ENCODE data around the gene LPCAT2.

Gene LPCAT2

DNA sequence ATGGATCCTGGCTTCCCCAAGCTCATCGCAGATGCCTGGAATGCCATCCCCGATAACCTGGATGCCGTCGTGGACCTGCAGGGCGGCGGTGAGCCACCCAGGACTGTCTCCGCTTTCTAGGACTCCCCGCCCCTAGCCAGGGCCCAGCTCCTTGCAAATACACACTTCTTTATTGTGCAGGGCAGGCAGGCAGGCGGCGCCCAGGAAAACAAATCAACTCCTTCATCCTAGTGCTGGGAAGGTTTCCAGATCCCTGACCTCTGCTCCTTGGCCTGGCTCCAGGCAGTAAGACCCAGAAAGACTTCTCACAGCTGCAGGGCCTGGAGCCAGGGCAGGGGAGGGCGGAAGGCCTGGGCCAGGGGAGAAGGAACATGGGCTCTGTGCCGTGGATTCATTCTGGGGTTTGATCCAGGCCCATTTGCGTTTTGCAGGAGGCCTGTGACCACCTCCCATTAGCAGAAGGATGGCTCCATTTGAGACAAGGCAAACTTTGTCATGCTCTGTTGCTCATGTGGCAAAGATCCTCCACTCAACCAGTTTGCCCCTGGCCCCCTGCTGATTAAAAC is 6.0 kb upstream of the LPCAT2 start:
- no peak overlapping the region for H3K27ac ChIP-seq (ENCODE audit: insufficient read depth, low read length, poor library complexity, severe bottlenecking)
- H3K27me3 ChIP-seq (replicated peaks; ENCODE audit: control insufficient read depth, insufficient read depth, low read length, poor library complexity, severe bottlenecking), result peaks cover 3% of the 10 kb centered on the region
- no peaks in the 10 kb centered on the region for H3K36me3 ChIP-seq (ENCODE audit: control insufficient read depth, insufficient read depth, low read length)
- H3K9me3 ChIP-seq (ENCODE audit: control insufficient read depth, low read length), result no peaks in the 10 kb centered on the region
- no peak for DNase-seq
- peaks cover 4% of the 10 kb centered on the region for H3K4me1 ChIP-seq (ENCODE audit: control insufficient read depth, insufficient read depth, low read length, poor library complexity, severe bottlenecking)
- no peak overlapping the region for H3K4me3 ChIP-seq (ENCODE audit: insufficient read depth, low read depth, low read length, poor library complexity, severe bottlenecking)

DNA sequence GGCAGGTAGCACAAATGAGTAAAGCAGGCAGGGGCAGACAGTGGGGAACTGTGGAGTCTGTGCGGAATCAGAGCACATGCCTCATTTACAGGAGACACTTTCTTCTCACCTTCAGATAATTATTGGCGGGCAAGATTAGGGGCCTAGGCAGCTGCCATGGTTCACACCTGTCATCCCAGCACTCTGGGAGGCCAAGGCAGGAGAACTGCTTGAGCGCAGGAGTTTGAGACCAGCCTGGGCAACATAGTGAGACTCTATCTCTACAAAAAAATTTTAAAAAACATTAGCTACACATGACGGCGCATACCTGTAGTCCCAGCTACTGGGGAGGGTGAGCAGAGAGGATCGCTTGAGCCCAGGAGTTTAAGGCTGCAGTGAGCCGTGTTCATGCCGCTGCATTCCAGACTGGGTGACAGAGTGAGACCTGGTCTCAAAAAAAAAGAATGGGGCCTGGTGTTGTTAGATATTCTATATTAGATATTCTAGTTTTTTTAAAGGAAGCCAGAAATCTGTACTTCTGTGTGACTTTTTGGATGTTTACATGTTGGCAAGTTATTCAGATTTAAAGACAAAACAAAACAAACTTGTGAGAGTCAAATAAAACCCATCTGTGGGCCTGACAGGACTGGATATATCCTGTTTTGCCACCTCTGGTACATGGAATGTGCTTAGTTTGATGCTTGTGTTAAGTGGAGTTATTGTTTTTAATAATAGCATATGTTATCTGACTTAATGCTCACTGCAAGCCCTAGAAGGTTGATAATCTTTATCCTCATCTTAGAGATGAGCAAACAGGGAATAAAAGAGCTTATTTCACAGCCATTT is 4.9 kb upstream of the LPCAT2 start:
- Histone ChIP-seq H3K27me3 (replicated peaks; ENCODE audit: control insufficient read depth, insufficient read depth, low read length, poor library complexity, severe bottlenecking) (peaks cover 13% of the 10 kb centered on the region), H3K9me3 (ENCODE audit: control insufficient read depth, low read length) (no peaks in the 10 kb centered on the region), H3K36me3 (ENCODE audit: control insufficient read depth, insufficient read depth, low read length) (no peaks in the 10 kb centered on the region), H3K4me1 (ENCODE audit: control insufficient read depth, insufficient read depth, low read length, poor library complexity, severe bottlenecking) (peaks cover 4% of the 10 kb centered on the region), H3K27ac (ENCODE audit: insufficient read depth, low read length, poor library complexity, severe bottlenecking) (no peak overlapping the region), H3K4me3 (ENCODE audit: insufficient read depth, low read depth, low read length, poor library complexity, severe bottlenecking) (no peak overlapping the region)
- DNase-seq, result no peak

DNA sequence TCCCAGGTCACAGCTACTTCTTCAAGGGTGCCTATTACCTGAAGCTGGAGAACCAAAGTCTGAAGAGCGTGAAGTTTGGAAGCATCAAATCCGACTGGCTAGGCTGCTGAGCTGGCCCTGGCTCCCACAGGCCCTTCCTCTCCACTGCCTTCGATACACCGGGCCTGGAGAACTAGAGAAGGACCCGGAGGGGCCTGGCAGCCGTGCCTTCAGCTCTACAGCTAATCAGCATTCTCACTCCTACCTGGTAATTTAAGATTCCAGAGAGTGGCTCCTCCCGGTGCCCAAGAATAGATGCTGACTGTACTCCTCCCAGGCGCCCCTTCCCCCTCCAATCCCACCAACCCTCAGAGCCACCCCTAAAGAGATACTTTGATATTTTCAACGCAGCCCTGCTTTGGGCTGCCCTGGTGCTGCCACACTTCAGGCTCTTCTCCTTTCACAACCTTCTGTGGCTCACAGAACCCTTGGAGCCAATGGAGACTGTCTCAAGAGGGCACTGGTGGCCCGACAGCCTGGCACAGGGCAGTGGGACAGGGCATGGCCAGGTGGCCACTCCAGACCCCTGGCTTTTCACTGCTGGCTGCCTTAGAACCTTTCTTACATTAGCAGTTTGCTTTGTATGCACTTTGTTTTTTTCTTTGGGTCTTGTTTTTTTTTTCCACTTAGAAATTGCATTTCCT is 3.4 kb upstream of the LPCAT2 start:
- H3K4me1 ChIP-seq (ENCODE audit: control insufficient read depth, insufficient read depth, low read length, poor library complexity, severe bottlenecking), result no peaks in the 10 kb centered on the region
- H3K9me3 ChIP-seq (ENCODE audit: control insufficient read depth, low read length), result no peaks in the 10 kb centered on the region
- no peak overlapping the region for H3K4me3 ChIP-seq (ENCODE audit: insufficient read depth, low read depth, low read length, poor library complexity, severe bottlenecking)
- peaks cover 20% of the 10 kb centered on the region for H3K27me3 ChIP-seq (replicated peaks; ENCODE audit: control insufficient read depth, insufficient read depth, low read length, poor library complexity, severe bottlenecking)
- no peaks in the 10 kb centered on the region for H3K36me3 ChIP-seq (ENCODE audit: control insufficient read depth, insufficient read depth, low read length)
- H3K27ac ChIP-seq (ENCODE audit: insufficient read depth, low read length, poor library complexity, severe bottlenecking), result no peak overlapping the region
- no peak for DNase-seq

DNA sequence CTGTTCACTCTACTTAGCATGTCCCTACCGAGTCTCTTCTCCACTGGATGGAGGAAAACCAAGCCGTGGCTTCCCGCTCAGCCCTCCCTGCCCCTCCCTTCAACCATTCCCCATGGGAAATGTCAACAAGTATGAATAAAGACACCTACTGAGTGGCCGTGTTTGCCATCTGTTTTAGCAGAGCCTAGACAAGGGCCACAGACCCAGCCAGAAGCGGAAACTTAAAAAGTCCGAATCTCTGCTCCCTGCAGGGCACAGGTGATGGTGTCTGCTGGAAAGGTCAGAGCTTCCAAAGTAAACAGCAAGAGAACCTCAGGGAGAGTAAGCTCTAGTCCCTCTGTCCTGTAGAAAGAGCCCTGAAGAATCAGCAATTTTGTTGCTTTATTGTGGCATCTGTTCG is 2.8 kb upstream of the LPCAT2 start:
- no peaks in the 10 kb centered on the region for H3K36me3 ChIP-seq (ENCODE audit: control insufficient read depth, insufficient read depth, low read length)

DNA sequence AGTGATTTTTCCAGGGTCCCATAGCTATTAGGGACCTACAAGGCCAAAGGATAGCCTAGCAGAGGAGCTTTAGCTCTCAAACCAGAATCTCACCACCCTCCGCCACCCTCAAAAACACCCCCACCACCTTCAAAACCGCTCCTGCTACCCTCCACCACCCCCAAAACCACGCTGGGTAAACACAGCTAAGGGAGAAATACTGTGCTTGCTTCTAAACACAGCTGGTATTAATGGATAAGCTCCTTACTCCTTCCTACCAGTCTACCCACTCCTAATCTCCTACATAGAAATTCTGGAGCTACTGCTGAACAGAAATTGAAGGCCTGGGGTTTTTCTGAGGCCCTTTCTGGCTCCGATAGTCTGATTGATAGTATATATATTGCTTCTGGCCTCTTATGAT is 2.2 kb upstream of the LPCAT2 start:
- DNase-seq, result no peak
- H3K4me3 ChIP-seq (ENCODE audit: insufficient read depth, low read depth, low read length, poor library complexity, severe bottlenecking), result no peak overlapping the region
- no peaks in the 10 kb centered on the region for H3K9me3 ChIP-seq (ENCODE audit: control insufficient read depth, low read length)
- no peaks in the 10 kb centered on the region for H3K36me3 ChIP-seq (ENCODE audit: control insufficient read depth, insufficient read depth, low read length)
- H3K4me1 ChIP-seq (ENCODE audit: control insufficient read depth, insufficient read depth, low read length, poor library complexity, severe bottlenecking), result no peaks in the 10 kb centered on the region
- H3K27ac ChIP-seq (ENCODE audit: insufficient read depth, low read length, poor library complexity, severe bottlenecking), result no peak overlapping the region
- peaks cover 20% of the 10 kb centered on the region for H3K27me3 ChIP-seq (replicated peaks; ENCODE audit: control insufficient read depth, insufficient read depth, low read length, poor library complexity, severe bottlenecking)

More for the DNA sequence above, 2.8 kb upstream of the LPCAT2 start:
- no peak overlapping the region for H3K4me3 ChIP-seq (ENCODE audit: insufficient read depth, low read depth, low read length, poor library complexity, severe bottlenecking)
- H3K9me3 ChIP-seq (ENCODE audit: control insufficient read depth, low read length), result no peaks in the 10 kb centered on the region
- DNase-seq, result no peak
- H3K4me1 ChIP-seq (ENCODE audit: control insufficient read depth, insufficient read depth, low read length, poor library complexity, severe bottlenecking), result no peaks in the 10 kb centered on the region
- H3K27me3 ChIP-seq (replicated peaks; ENCODE audit: control insufficient read depth, insufficient read depth, low read length, poor library complexity, severe bottlenecking), result peaks cover 20% of the 10 kb centered on the region
- no peak overlapping the region for H3K27ac ChIP-seq (ENCODE audit: insufficient read depth, low read length, poor library complexity, severe bottlenecking)

DNA sequence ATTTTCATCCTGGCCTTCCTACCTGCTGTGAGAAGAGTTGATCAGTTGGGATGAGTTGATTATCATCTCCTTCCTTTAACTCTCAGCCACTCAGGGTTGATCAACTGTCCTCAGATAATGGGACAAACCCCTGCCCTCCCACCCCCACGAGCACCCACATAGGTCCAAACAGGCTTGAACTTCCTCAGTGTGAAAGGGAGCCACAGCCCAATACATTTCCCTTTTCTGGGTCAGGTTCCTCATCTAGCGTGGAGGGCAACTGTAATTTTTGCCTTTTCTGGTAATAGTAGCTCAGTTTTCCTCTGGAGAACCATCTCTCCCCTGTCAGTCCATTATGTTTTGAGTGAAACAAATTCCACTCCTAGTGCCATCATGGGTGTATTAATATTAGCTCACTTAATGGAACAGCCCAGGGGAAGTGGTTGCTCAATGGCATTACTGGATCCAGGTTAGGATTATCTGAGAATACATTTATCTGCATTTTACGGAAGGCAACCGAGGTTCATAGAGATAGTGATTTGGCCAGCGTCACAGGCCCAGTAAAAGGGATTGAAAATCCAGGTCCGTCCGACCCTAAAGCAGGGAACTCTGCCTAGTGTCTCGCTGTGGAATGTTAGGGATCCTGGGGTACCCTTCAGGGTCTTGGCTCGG is 476 bp upstream of the LPCAT2 start:
- Histone ChIP-seq H3K27me3 (replicated peaks; ENCODE audit: control insufficient read depth, insufficient read depth, low read length, poor library complexity, severe bottlenecking) (peaks cover 20% of the 10 kb centered on the region), H3K9me3 (ENCODE audit: control insufficient read depth, low read length) (no peaks in the 10 kb centered on the region), H3K4me3 (ENCODE audit: insufficient read depth, low read depth, low read length, poor library complexity, severe bottlenecking) (no peak overlapping the region), H3K4me1 (ENCODE audit: control insufficient read depth, insufficient read depth, low read length, poor library complexity, severe bottlenecking) (no peaks in the 10 kb centered on the region), H3K27ac (ENCODE audit: insufficient read depth, low read length, poor library complexity, severe bottlenecking) (no peak overlapping the region), H3K36me3 (ENCODE audit: control insufficient read depth, insufficient read depth, low read length) (no peaks in the 10 kb centered on the region)
- DNase-seq, result no peak

DNA sequence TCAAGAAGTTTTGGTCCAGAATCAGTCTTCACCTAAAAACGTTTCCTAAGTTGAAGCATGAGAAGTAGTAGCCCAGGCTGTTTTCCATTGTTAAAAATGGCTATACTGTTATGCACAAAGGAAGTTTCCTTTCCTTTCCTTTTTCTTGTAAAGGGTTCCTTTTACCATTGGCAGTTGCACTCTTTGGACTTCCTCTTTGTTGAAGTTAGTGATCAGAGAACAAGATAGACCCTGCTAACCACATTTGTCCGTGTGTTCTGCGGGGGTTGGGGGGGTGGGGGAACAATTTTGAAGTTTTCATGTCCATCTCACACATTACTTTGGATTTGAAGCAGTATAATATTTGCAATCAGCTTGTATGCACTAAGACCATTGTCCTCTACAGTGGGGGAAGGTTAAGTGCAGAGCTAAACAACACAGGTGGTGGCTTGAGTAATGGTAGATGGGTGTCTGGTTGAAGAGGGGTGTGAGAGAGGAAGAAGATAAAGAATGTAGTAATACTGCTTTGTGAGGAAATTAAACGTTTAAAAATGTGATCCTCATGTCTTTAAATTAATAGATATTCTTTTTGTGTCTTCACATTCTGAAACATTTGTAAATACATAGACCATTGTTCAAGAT is 1.4 kb downstream of the LPCAT2 start:
- H3K27ac ChIP-seq (ENCODE audit: insufficient read depth, low read length, poor library complexity, severe bottlenecking), result no peak overlapping the region

DNA sequence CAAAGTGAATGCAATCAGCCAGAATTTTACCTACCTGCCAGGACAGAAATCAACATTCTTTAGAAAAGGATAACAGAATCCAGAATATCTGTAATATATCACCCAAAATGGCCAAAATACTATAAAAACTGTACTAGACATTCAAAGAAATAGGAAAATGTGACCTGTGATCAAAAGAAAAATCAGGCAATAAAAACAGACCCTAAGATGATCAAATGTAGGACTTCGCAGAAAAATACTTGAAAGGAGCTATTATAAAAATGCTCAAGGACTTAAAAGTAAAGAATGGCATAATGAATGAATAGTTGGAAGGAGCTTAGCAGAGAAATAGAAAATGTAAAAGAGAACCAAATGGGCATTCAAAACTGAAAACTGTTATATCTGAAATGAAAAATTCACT is 4.1 kb downstream of the LPCAT2 start:
- no peak for DNase-seq
- Histone ChIP-seq H3K4me3 (ENCODE audit: insufficient read depth, low read depth, low read length, poor library complexity, severe bottlenecking) (no peak overlapping the region), H3K4me1 (ENCODE audit: control insufficient read depth, insufficient read depth, low read length, poor library complexity, severe bottlenecking) (no peaks in the 10 kb centered on the region), H3K27me3 (replicated peaks; ENCODE audit: control insufficient read depth, insufficient read depth, low read length, poor library complexity, severe bottlenecking) (peaks cover 16% of the 10 kb centered on the region), H3K36me3 (ENCODE audit: control insufficient read depth, insufficient read depth, low read length) (no peaks in the 10 kb centered on the region), H3K27ac (ENCODE audit: insufficient read depth, low read length, poor library complexity, severe bottlenecking) (no peak overlapping the region), H3K9me3 (ENCODE audit: control insufficient read depth, low read length) (no peaks in the 10 kb centered on the region)

More for the DNA sequence above, 1.4 kb downstream of the LPCAT2 start:
- Histone ChIP-seq H3K4me1 (ENCODE audit: control insufficient read depth, insufficient read depth, low read length, poor library complexity, severe bottlenecking) (no peaks in the 10 kb centered on the region), H3K27me3 (replicated peaks; ENCODE audit: control insufficient read depth, insufficient read depth, low read length, poor library complexity, severe bottlenecking) (peaks cover 20% of the 10 kb centered on the region), H3K9me3 (ENCODE audit: control insufficient read depth, low read length) (no peaks in the 10 kb centered on the region), H3K4me3 (ENCODE audit: insufficient read depth, low read depth, low read length, poor library complexity, severe bottlenecking) (no peak overlapping the region), H3K36me3 (ENCODE audit: control insufficient read depth, insufficient read depth, low read length) (no peaks in the 10 kb centered on the region)
- DNase-seq, result no peak

DNA sequence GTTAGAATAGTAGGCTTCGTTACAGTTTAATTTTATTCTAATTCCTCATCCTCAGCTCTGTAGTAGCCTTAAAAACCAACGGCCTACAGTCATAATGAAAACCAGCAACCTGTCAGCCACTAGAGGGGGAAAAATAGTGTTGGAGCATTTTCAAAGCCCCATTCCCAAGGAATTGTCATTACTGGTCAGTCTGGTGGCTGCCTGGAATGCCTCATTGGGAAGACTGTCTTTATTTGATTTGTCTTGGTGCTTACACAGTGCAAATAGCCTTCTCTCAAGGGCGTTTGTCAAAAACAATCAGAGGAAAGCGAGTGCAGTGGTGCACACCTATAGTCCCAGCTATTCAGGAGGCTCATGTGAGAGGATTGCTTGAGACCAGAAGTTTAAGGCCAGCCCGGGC is 4.7 kb downstream of the LPCAT2 start:
- DNase-seq, result no peak
- Histone ChIP-seq H3K27me3 (replicated peaks; ENCODE audit: control insufficient read depth, insufficient read depth, low read length, poor library complexity, severe bottlenecking) (peaks cover 10% of the 10 kb centered on the region), H3K9me3 (ENCODE audit: control insufficient read depth, low read length) (no peaks in the 10 kb centered on the region), H3K36me3 (ENCODE audit: control insufficient read depth, insufficient read depth, low read length) (no peaks in the 10 kb centered on the region), H3K4me3 (ENCODE audit: insufficient read depth, low read depth, low read length, poor library complexity, severe bottlenecking) (no peak overlapping the region), H3K27ac (ENCODE audit: insufficient read depth, low read length, poor library complexity, severe bottlenecking) (no peak overlapping the region), H3K4me1 (ENCODE audit: control insufficient read depth, insufficient read depth, low read length, poor library complexity, severe bottlenecking) (no peaks in the 10 kb centered on the region)

Measured in effector memory CD4-positive, alpha-beta T cell (primary cell).